Muscle layer of duodenum (tissue), 2 donors: Measurements from ENCODE around the gene ESYT3.

Experiments
- H3K27ac ChIP-seq: one replicate; pipeline ENCODE4 v1.7.0; 2013; ENCODE audit warnings: mild to moderate bottlenecking, low read length
- H3K27me3 ChIP-seq: one replicate; pipeline ENCODE4 v1.7.0; 2013; ENCODE audit warnings: low read depth, mild to moderate bottlenecking, control low read depth, low read length
- H3K36me3 ChIP-seq, 2 donors: one replicate each; pipeline ENCODE4 v1.7.0; 2013; ENCODE audit warnings: low read length in 2 of 2, control low read depth in 1 of 2, mild to moderate bottlenecking in 1 of 2; ENCODE audit not compliant: insufficient read depth in 2 of 2, control insufficient read depth in 1 of 2
- H3K4me1 ChIP-seq, 2 donors: one replicate each; pipeline ENCODE4 v1.7.0; 2013; ENCODE audit warnings: low read length in 2 of 2, mild to moderate bottlenecking in 2 of 2, control low read depth in 1 of 2, moderate library complexity in 1 of 2; ENCODE audit not compliant: insufficient read depth in 2 of 2, control insufficient read depth in 1 of 2
- H3K4me3 ChIP-seq, 2 donors: one replicate each; pipeline ENCODE4 v1.7.0; 2013; ENCODE audit warnings: low read length in 2 of 2, low read depth in 1 of 2, mild to moderate bottlenecking in 1 of 2
- H3K9me3 ChIP-seq, 2 donors: one replicate each; pipeline ENCODE4 v1.7.0; 2013; ENCODE audit warnings: low read length in 2 of 2, control low read depth in 1 of 2, mild to moderate bottlenecking in 1 of 2; ENCODE audit not compliant: control insufficient read depth in 1 of 2
- donor health status: healthy.

Gene ESYT3

DNA sequence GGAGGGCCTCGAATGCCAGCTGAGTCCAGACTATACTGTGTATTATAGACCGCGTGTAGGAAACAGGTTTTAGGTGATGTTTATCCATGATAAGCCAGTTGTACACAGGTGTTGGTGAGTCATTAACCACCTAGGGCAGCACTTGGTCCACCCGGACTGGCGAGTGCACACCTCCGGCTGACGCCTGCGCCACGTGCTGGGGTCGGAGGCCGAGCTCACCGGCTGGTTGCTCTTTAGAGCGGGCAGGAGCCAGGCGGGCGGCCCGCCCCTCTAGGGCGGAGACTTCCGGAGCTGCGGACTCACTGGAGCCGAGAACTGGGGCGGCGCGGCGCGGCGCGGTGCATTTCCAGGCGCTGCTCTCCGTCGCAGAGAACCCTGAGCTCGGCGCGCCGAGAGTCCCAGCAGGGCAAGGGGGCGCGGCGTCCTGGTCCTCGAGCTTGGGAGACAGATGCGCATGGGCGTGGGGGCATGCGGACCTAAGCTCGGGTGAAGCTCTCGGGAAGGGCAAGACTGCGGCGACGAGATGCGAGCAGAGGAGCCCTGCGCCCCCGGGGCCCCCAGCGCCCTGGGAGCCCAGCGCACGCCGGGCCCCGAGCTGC is at the start of gene ESYT3:
TSS of gene ESYT3 (plus strand) at position 341 of the 599 bp plus-strand sequence. CDS start at position 524, 183 bp downstream.
- Histone ChIP-seq H3K27me3 (peaks cover 15% of the 10 kb centered on the region), H3K27ac (no peak within 1 kb of the TSS), H3K4me1 (peaks cover 4 to 20% of the 10 kb centered on the region in 2 donors), H3K9me3 (no peaks in the 10 kb centered on the region), H3K36me3 (no peaks in the 10 kb centered on the region), H3K4me3 (peak within 1 kb of the TSS; percentile 39 to 64)

DNA sequence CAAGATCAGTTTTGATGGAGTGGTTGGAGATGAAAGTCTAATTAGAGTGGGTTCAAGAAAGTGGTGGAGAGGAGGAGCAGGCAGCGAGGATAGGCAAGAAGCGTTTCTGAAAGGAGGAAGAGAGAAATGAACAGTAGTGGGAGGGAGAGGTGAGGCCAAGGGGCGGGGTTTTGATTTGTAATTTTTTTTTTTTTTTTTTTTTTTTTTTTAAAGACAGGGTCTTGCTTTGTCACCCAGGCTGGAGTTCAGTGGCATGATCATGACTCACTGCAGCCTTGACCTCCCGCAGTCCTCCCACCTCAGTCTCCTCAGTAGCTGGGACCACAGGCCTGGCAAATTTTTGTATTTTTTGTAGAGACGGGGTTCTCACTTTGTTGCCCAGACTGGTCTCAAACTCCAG is 49.4 kb upstream of the ESYT3 start:
- Histone ChIP-seq H3K36me3 (no peaks in the 10 kb centered on the region), H3K27me3 (no peaks in the 10 kb centered on the region), H3K4me1 (peaks cover 0 to 28% of the 10 kb centered on the region in 2 donors), H3K4me3 (no peak overlapping the region), H3K27ac (no peak overlapping the region), H3K9me3 (no peaks in the 10 kb centered on the region)

- Histone ChIP-seq H3K36me3 (no peaks in the 10 kb centered on the region), H3K27me3 (no peaks in the 10 kb centered on the region), H3K4me1 (peaks cover 0 to 15% of the 10 kb centered on the region in 2 donors), H3K27ac (no peak overlapping the region), H3K9me3 (no peaks in the 10 kb centered on the region), H3K4me3 (no peak overlapping the region)
These were observed 45.2 kb upstream of the ESYT3 start for GRCh38 chr3:138389144-138389601.

- no peak overlapping the region for H3K27ac ChIP-seq
- H3K36me3 ChIP-seq = no peaks in the 10 kb centered on the region
- H3K9me3 ChIP-seq = no peaks in the 10 kb centered on the region
- peaks cover 0 to 15% of the 10 kb centered on the region in 2 donors for H3K4me1 ChIP-seq
- H3K27me3 ChIP-seq = no peaks in the 10 kb centered on the region
- H3K4me3 ChIP-seq = no peak overlapping the region
These were observed 44.4 kb upstream of the ESYT3 start for GRCh38 chr3:138389841-138390581.

- Histone ChIP-seq H3K9me3 (no peaks in the 10 kb centered on the region), H3K27me3 (no peaks in the 10 kb centered on the region), H3K4me3 (no peak overlapping the region), H3K36me3 (no peaks in the 10 kb centered on the region), H3K27ac (no peak overlapping the region), H3K4me1 (peaks cover 0 to 15% of the 10 kb centered on the region in 2 donors)
These were observed 43.9 kb upstream of the ESYT3 start for GRCh38 chr3:138390582-138390932.

- Histone ChIP-seq H3K4me3 (no peak overlapping the region), H3K27ac (no peak overlapping the region), H3K27me3 (no peaks in the 10 kb centered on the region), H3K4me1 (peaks cover 0 to 15% of the 10 kb centered on the region in 2 donors), H3K36me3 (no peaks in the 10 kb centered on the region), H3K9me3 (no peaks in the 10 kb centered on the region)
These were observed 40.3 kb upstream of the ESYT3 start for GRCh38 chr3:138394156-138394555.

GRCh38 chr3:138394686-138395085 is 39.7 kb upstream of the ESYT3 start:
- Histone ChIP-seq H3K4me3 (no peak overlapping the region), H3K27ac (no peak overlapping the region), H3K36me3 (no peaks in the 10 kb centered on the region), H3K27me3 (no peaks in the 10 kb centered on the region), H3K9me3 (no peaks in the 10 kb centered on the region), H3K4me1 (peaks cover 0 to 11% of the 10 kb centered on the region in 2 donors)

GRCh38 chr3:138395865-138396751 is 38.3 kb upstream of the ESYT3 start:
- Histone ChIP-seq H3K36me3 (peaks cover 0 to 9% of the 10 kb centered on the region in 2 donors), H3K27ac (no peak overlapping the region), H3K4me1 (no peaks in the 10 kb centered on the region), H3K4me3 (no peak overlapping the region), H3K27me3 (no peaks in the 10 kb centered on the region), H3K9me3 (no peaks in the 10 kb centered on the region)

GRCh38 chr3:138396752-138397410 is 37.5 kb upstream of the ESYT3 start:
- H3K27me3 ChIP-seq = no peaks in the 10 kb centered on the region
- H3K9me3 ChIP-seq = no peaks in the 10 kb centered on the region
- no peaks in the 10 kb centered on the region for H3K4me1 ChIP-seq
- H3K4me3 ChIP-seq = no peak overlapping the region
- no peak overlapping the region for H3K27ac ChIP-seq
- peaks cover 0 to 16% of the 10 kb centered on the region in 2 donors for H3K36me3 ChIP-seq

DNA sequence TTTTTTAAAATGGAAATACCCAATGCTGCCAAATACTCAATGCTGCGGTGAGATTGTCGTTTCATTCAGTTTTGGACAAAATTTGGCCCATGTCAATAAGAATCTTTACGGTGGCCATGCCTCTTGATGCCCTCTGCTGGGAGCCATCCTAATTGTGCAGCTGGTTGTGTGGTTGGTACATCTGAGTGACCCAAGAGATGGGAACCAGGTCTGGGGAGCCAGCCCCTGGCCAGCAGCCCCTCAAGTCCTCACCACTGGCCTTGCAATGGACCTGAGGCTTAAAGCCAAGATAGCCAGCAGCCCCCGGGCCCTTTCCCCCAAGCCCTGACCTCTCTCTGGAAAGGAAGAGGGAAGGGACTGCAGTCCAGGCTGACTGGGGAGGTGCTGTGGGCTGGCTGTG is 36.4 kb upstream of the ESYT3 start:
- H3K27me3 ChIP-seq = no peaks in the 10 kb centered on the region
- peaks cover 0 to 26% of the 10 kb centered on the region in 2 donors for H3K36me3 ChIP-seq
- H3K4me3 ChIP-seq = no peak overlapping the region
- no peaks in the 10 kb centered on the region for H3K9me3 ChIP-seq
- no peaks in the 10 kb centered on the region for H3K4me1 ChIP-seq
- H3K27ac ChIP-seq = no peak overlapping the region
